ENCODE results near the gene TACC2. TPM values are rescaled to one million over a fixed set of nuclear protein-coding genes. Genes with fewer than 3 reads are reported as not detected.

TACC2 gene
- total RNA-seq, 8 experiments from 2014 or later, result 14.0 to 63.3 (median 31.9) TPM

DNA sequence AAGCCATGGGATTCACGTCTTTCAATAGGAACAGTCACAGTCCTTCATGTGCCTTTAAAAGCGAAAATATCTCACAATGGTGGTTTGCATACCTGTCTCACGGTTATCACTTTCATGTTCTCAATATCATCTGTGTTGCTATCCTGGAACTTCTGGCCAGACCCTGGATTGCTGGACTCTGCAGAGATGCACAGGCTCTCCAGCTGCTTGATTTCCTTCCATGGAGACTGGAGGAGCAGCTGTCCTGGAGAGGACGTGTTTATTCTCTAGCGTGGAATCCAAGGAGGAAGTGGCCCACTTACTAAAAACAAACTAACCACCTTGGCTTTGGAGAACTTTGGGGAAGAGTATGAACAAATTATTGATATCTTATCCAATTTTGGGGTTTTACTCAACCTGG lies 298.6 kb downstream of the TACC2 start:
- WGBS, 10 experiments, result 18 to 94% (median 60%) methylated on average over 1 to 5 of the region's 5 CpGs; no CpG with 5 or more reads in 1 of the 10 experiments
- no peak overlapping the region for H3K27ac ChIP-seq
- in situ Hi-C loops (cut with MboI; ENCODE audit: low pct_unique_long_range_greater_than_20kb in 2 of 9, low sequenced_read_pairs in 9 of 9, unreplicated experiment in 9 of 9), result loop anchor here in 8 of 9 experiments (25.0 kb wide), 2 partner anchors 150 to 275 kb away; partner anchors contain the start of gene DMBT1 (in 7 of the 8)

GRCh38 chr10:122288262-122288661 lies 299.3 kb downstream of the TACC2 start:
- 60 to 100% (median 83%) methylated on average over 1 to 4 of the region's 6 CpGs; no CpG with 5 or more reads in 5 of the 10 experiments for WGBS, 10 experiments
- Histone ChIP-seq H3K27ac (no peak overlapping the region), H3K4me1 (replicated peaks in 1 of 2) (peaks cover 0 to 4% of the 10 kb centered on the region in 2 donors), H3K4me3 (no peak overlapping the region)
- in situ Hi-C loops (cut with MboI; ENCODE audit: low pct_unique_long_range_greater_than_20kb in 2 of 9, low sequenced_read_pairs in 9 of 9, unreplicated experiment in 9 of 9), result loop anchor here in 8 of 9 experiments (25.0 kb wide), 2 partner anchors 149 to 274 kb away; partner anchors contain the start of gene DMBT1 (in 7 of the 8)
- ATAC-seq (replicated peaks in 6 of 8), result peak in 1 of 8 experiments; percentile 37

More for the DNA sequence above, 298.6 kb downstream of the TACC2 start:
- H3K4me3 ChIP-seq, result no peak overlapping the region
- H3K4me1 ChIP-seq (replicated peaks in 1 of 2), result peaks cover 0 to 4% of the 10 kb centered on the region in 2 donors
- ATAC-seq (replicated peaks in 6 of 8), result no peak

DNA sequence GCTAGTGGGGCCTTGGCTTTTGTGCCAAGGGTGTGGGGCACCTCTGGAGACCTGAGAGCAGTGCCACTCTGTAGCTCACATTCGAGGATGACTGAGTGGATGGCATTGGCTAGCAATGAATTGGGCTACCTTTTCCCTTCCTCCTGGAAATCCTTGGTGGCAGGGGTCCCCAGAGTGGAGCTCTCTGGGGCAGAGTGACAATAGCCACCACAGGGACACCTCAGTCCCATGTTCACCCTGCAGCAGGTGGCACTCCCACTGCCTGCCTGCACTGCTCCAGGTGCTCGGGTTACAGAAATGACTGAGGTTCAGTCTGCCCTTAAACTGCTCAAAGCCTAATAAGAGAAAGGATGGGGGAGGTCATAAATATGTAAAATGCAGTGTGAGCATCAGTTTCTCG lies 300.0 kb downstream of the TACC2 start:
- Histone ChIP-seq H3K4me1 (replicated peaks in 1 of 2) (peaks cover 0 to 4% of the 10 kb centered on the region in 2 donors), H3K4me3 (no peak overlapping the region), H3K27ac (no peak overlapping the region)
- 0 to 86% (median 80%) methylated on average over 1 to 3 of the region's 3 CpGs; no CpG with 5 or more reads in 5 of the 10 experiments for WGBS, 10 experiments
- in situ Hi-C loops (cut with MboI; ENCODE audit: low pct_unique_long_range_greater_than_20kb in 2 of 9, low sequenced_read_pairs in 9 of 9, unreplicated experiment in 9 of 9), result loop anchor here in 8 of 9 experiments (25.0 kb wide), 2 partner anchors 148 to 273 kb away; partner anchors contain the start of gene DMBT1 (in 7 of the 8)
- no peak for ATAC-seq (replicated peaks in 6 of 8)

GRCh38 chr10:122290334-122290733 lies 301.4 kb downstream of the TACC2 start:
- ATAC-seq (replicated peaks in 6 of 8), result no peak
- WGBS, 10 experiments, result 78 to 89% (median 86%) methylated on average over 4 to 6 of the region's 7 CpGs; no CpG with 5 or more reads in 6 of the 10 experiments
- in situ Hi-C loops (cut with MboI; ENCODE audit: low pct_unique_long_range_greater_than_20kb in 2 of 9, low sequenced_read_pairs in 9 of 9, unreplicated experiment in 9 of 9), result loop anchor here in 8 of 9 experiments (10.0 to 25.0 kb wide), 3 partner anchors 147 to 274 kb away; partner anchors contain the start of gene DMBT1 (in 8 of the 8)

DNA sequence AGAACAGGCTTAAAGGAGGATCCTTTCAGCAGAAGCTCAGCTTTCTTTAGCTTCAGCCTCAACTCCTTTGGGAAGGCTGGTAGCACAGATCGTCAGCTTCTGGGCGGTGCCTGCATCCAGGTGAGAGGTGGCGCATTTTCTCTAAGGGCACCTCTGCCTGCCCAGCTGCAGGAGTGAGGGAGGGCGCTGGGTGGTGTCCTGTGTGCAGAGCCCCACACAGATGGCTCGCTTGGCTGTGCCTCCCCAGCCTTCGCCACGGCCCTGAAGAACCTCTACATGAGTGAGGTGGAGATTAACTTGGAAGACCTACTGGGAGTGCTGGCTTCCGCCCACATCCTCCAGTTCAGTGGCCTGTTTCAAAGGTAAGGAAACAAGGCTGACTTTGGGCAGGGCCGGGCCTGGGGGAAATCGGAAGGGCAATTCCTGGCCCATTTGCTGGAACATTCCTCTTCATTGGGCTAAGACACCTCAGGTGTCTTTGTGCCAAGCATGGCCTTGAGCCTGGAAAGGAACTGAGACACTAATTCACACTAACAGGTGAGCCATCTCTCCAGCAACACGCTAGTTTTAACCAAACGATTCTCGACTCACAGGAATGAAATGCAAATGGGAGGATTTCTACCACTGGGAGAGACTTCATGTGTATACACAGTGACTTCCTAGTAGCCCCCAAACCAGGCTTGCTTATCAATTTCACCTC lies 302.0 kb downstream of the TACC2 start:
- no peak overlapping the region for H3K4me3 ChIP-seq
- 75 to 100% (median 88%) methylated on average over 3 to 11 of the region's 13 CpGs; no CpG with 5 or more reads in 3 of the 10 experiments for WGBS, 10 experiments
- in situ Hi-C loops (cut with MboI; ENCODE audit: low pct_unique_long_range_greater_than_20kb in 2 of 9, low sequenced_read_pairs in 9 of 9, unreplicated experiment in 9 of 9), result loop anchor here in 8 of 9 experiments (10.0 to 25.0 kb wide), 3 partner anchors 146 to 274 kb away; partner anchors contain the start of gene DMBT1 (in 8 of the 8)
- H3K4me1 ChIP-seq (replicated peaks in 1 of 2), result peaks cover 0 to 4% of the 10 kb centered on the region in 2 donors
- H3K27ac ChIP-seq, result no peak overlapping the region
- ATAC-seq (replicated peaks in 6 of 8), result no peak

More at GRCh38 chr10:122290334-122290733, 301.4 kb downstream of the TACC2 start:
- Histone ChIP-seq H3K27ac (no peak overlapping the region), H3K4me3 (no peak overlapping the region), H3K4me1 (replicated peaks in 1 of 2) (peaks cover 0 to 4% of the 10 kb centered on the region in 2 donors)

DNA sequence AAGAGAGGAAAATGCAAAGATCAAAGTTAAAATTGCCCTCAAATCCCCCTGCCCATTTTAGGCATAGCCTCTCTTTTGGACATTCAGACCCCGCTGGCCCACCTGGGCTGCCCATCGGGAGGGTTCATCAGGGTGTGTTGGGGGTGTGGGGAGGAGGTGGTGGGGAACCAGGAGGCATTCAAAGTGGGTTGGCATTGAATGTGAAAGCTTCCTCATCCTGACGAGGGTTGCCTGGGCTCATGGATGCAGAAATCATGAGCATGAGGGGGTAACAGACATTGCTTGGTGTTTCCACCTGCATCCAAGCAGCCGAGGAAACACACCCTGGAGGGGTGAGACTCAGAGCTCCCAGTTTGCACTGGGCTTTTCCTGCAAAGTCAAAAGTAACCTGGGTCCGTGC lies 302.8 kb downstream of the TACC2 start:
- ATAC-seq (replicated peaks in 6 of 8), result no peak
- in situ Hi-C loops (cut with MboI; ENCODE audit: low pct_unique_long_range_greater_than_20kb in 2 of 9, low sequenced_read_pairs in 9 of 9, unreplicated experiment in 9 of 9), result loop anchor here in 8 of 9 experiments (10.0 to 25.0 kb wide), 3 partner anchors 146 to 273 kb away; partner anchors contain the start of gene DMBT1 (in 8 of the 8)
- 50 to 100% (median 82%) methylated on average over 1 to 2 of the region's 5 CpGs; no CpG with 5 or more reads in 4 of the 10 experiments for WGBS, 10 experiments
- Histone ChIP-seq H3K4me1 (replicated peaks in 1 of 2) (peaks cover 0 to 4% of the 10 kb centered on the region in 2 donors), H3K27ac (no peak overlapping the region), H3K4me3 (no peak overlapping the region)

DNA sequence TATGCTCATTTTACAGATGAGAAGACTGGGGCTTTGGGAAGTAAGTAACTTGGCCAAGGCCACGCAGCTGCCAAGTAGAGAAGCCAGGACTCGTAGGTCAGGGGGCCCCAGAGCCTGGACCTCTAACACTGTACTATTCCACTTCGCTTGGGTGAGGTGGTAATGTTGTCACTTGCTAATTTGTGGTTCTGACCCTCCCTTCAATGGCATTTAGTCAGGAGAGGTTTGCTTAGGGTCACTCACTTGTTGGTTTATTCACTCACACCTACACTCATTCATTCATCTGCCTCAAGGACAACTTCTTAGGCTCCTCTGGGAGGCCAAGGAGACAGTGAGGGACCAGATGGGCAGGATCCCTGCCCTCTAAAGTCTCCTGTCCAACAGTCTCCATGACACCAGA lies 303.4 kb downstream of the TACC2 start:
- Histone ChIP-seq H3K27ac (no peak overlapping the region), H3K4me1 (replicated peaks in 1 of 2) (no peaks in the 10 kb centered on the region), H3K4me3 (no peak overlapping the region)
- 50 to 83% (median 80%) methylated on average over 1 to 2 of the region's 3 CpGs; no CpG with 5 or more reads in 5 of the 10 experiments for WGBS, 10 experiments
- ATAC-seq (replicated peaks in 6 of 8), result peak in 3 of 8 experiments; percentile 24 to 72 (median 47)
- in situ Hi-C loops (cut with MboI; ENCODE audit: low pct_unique_long_range_greater_than_20kb in 2 of 9, low sequenced_read_pairs in 9 of 9, unreplicated experiment in 9 of 9), result loop anchor here in 8 of 9 experiments (10.0 to 25.0 kb wide), 3 partner anchors 145 to 272 kb away; partner anchors contain the start of gene DMBT1 (in 8 of the 8)

DNA sequence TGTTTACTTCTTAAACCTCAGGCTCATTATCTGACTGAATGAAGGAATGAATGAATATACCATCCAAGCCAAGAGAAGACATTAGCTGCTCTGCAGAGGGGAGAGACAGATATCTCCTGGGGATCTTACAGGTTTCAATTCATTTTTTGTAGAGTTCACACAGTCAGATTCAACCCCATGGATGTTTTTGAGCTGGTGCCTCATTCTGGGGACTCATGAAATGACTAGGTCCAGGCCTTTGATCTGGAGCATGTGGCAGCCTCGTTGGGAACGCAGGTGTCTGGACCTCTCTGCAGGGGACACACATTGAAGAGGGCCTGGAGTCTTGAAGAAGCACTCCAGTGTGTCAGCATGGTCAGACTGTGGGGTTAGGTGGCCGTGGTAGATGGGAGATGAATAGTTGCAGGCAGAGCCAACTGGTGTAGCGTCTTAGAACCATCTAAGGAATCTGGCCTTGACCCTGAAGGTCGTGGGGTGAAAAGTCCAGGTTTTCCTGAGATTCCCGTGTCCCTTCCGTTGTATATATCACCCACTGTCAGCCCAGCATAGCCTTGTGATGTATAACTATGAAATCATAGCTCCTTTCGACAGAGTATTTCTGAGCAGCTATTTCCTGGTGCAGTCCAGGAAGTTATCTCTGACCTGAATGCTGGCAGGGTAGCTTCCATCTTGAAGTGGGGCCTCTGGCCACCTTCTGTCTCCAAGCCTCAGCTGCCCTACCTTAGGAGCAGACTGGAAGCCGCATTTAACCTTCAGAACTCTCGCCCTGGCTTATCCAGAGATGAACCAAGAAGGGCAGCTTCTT lies 304.4 kb downstream of the TACC2 start:
- 40 to 85% (median 75%) methylated on average over 2 to 8 of the region's 10 CpGs; no CpG with 5 or more reads in 4 of the 10 experiments for WGBS, 10 experiments
- in situ Hi-C loops (cut with MboI; ENCODE audit: low pct_unique_long_range_greater_than_20kb in 2 of 9, low sequenced_read_pairs in 9 of 9, unreplicated experiment in 9 of 9), result loop anchor here in 8 of 9 experiments (10.0 to 25.0 kb wide), 3 partner anchors 144 to 271 kb away; partner anchors contain the start of gene DMBT1 (in 8 of the 8)

DNA sequence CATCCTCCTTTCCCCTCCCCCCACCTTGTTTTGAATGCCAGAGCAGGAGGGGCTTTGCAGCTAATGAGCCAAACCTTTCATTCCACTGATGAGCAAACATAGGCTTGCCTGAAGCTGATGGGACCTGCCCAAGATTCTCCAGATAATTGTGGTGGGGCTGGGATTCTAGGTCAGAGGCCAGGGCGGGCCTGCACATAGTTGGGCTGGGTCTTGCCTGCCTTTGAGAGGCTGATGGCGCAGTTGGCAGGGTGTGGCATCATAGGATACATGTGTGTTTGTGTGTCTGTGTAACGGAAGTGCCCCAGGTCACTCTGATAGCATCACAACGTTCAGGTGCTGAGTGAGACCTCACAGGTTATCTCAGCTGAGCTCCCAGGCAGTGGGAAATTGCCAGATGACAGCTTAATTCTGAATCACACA lies 305.0 kb downstream of the TACC2 start:
- ATAC-seq (replicated peaks in 6 of 8), result peak in 3 of 8 experiments; percentile 23 to 86 (median 59)
- WGBS, 10 experiments, result 80 to 100% methylated on average over 2 of the region's 4 CpGs; no CpG with 5 or more reads in 8 of the 10 experiments
- no peak overlapping the region for H3K4me3 ChIP-seq
- H3K27ac ChIP-seq, result no peak overlapping the region
- in situ Hi-C loops (cut with MboI; ENCODE audit: low pct_unique_long_range_greater_than_20kb in 2 of 9, low sequenced_read_pairs in 9 of 9, unreplicated experiment in 9 of 9), result loop anchor here in 8 of 9 experiments (10.0 to 25.0 kb wide), 3 partner anchors 143 to 271 kb away; partner anchors contain the start of gene DMBT1 (in 8 of the 8)
- no peaks in the 10 kb centered on the region for H3K4me1 ChIP-seq (replicated peaks in 1 of 2)

More for the DNA sequence above, 304.4 kb downstream of the TACC2 start:
- Histone ChIP-seq H3K4me1 (replicated peaks in 1 of 2) (no peaks in the 10 kb centered on the region), H3K4me3 (no peak overlapping the region), H3K27ac (no peak overlapping the region)
- no peak for ATAC-seq (replicated peaks in 6 of 8)

- 80 to 100% (median 92%) methylated on average over 1 to 4 of the region's 12 CpGs; no CpG with 5 or more reads in 3 of the 10 experiments for whole genome bisulfite sequencing, 10 experiments
- Histone ChIP-seq H3K4me3 (no peak overlapping the region), H3K27ac (no peak overlapping the region), H3K4me1 (replicated peaks in 1 of 2) (no peaks in the 10 kb centered on the region)
- in situ Hi-C loops (cut with MboI; ENCODE audit: low pct_unique_long_range_greater_than_20kb in 2 of 9, low sequenced_read_pairs in 9 of 9, unreplicated experiment in 9 of 9), result loop anchor here in 8 of 9 experiments (10.0 to 25.0 kb wide), 3 partner anchors 143 to 270 kb away; partner anchors contain the start of gene DMBT1 (in 8 of the 8)
- ATAC-seq (replicated peaks in 6 of 8), result no peak
Measured at GRCh38 chr10:122294511-122295450, 305.8 kb downstream of the TACC2 start.

GRCh38 chr10:122295451-122295809 lies 306.5 kb downstream of the TACC2 start:
- no peak for ATAC-seq (replicated peaks in 6 of 8)
- Histone ChIP-seq H3K4me3 (no peak overlapping the region), H3K4me1 (replicated peaks in 1 of 2) (no peaks in the 10 kb centered on the region), H3K27ac (no peak overlapping the region)
- 0 to 100% (median 81%) methylated on average over 1 to 3 of the region's 4 CpGs; no CpG with 5 or more reads in 4 of the 10 experiments for WGBS, 10 experiments
- in situ Hi-C loops (cut with MboI; ENCODE audit: low pct_unique_long_range_greater_than_20kb in 2 of 9, low sequenced_read_pairs in 9 of 9, unreplicated experiment in 9 of 9), result loop anchor here in 8 of 9 experiments (10.0 to 25.0 kb wide), 3 partner anchors 142 to 269 kb away; partner anchors contain the start of gene DMBT1 (in 8 of the 8)
